HepG2 (cell line): Measurements from ENCODE around the gene SH3D21. TPM values are rescaled to one million over a fixed set of nuclear protein-coding genes. Genes with fewer than 3 reads are reported as not detected.

Source experiments
- AHDC1 ChIP-seq: sonication (generic); formaldehyde crosslinking; IDR thresholded peaks from 2 replicates; pipeline ENCODE4 v1.5.1; 2020; ENCODE audit warnings: mild to moderate bottlenecking, missing genetic modification reagents, borderline replicate concordance
- ATAD3A ChIP-seq: sonication (generic); formaldehyde crosslinking; IDR thresholded peaks from 2 replicates; pipeline ENCODE4 v1.4.0; 2020; ENCODE audit warnings: missing genetic modification reagents
- CBX1 ChIP-seq: IDR thresholded peaks from one replicate; pipeline ENCODE4 v1.6.1; 2016; ENCODE audit warnings: antibody characterized with exemption, low read depth
- HINFP ChIP-seq: sonication (generic); formaldehyde crosslinking; IDR thresholded peaks from 2 replicates; pipeline ENCODE4 v1.4.0; 2020; ENCODE audit warnings: low read depth, mild to moderate bottlenecking, missing genetic modification reagents
- IRF2 ChIP-seq: IDR thresholded peaks from 2 replicates; pipeline ENCODE4 v1.6.1; 2018; ENCODE audit warnings: missing genetic modification reagents, missing compliant biosample characterization
- JUN ChIP-seq: sonication (generic); formaldehyde crosslinking; IDR thresholded peaks from 2 replicates; pipeline ENCODE4 v1.4.0; 2020; ENCODE audit warnings: mild to moderate bottlenecking, missing genetic modification reagents
- KDM6A ChIP-seq: IDR thresholded peaks from 2 replicates; pipeline ENCODE4 v1.6.1; 2016; ENCODE audit warnings: low read depth
- MXD3 ChIP-seq: IDR thresholded peaks from 2 replicates; pipeline ENCODE4 v1.6.1; 2016; ENCODE audit warnings: mild to moderate bottlenecking, missing biosample characterization, missing genetic modification reagents
- REXO4 ChIP-seq: sonication (generic); formaldehyde crosslinking; IDR thresholded peaks from 2 replicates; pipeline ENCODE4 v1.8.0; 2022; ENCODE audit warnings: missing genetic modification reagents, mild to moderate bottlenecking, borderline replicate concordance
- RFX5 ChIP-seq: IDR thresholded peaks from 2 replicates; pipeline ENCODE4 v1.6.1; 2011; ENCODE audit warnings: low read depth, low read length, improper control_type of control experiment
- SOX13 ChIP-seq, 3 experiments: fragments of 450-650 bp in 1 of 3; sonication (generic) in 1 of 3; formaldehyde crosslinking in 1 of 3; IDR thresholded peaks in 2 of 3; conservative IDR thresholded peaks in 1 of 3; 2 replicates each; pipeline versions ENCODE4 v1.5.0 to v1.6.1; 2016 to 2020; ENCODE audit warnings: antibody characterized with exemption in 1 of 3, mild to moderate bottlenecking in 1 of 3, missing compliant biosample characterization in 1 of 3, missing genetic modification reagents in 1 of 3, moderate library complexity in 1 of 3
- SYNCRIP ChIP-seq: fragments of 200-400 bp; formaldehyde crosslinking; IDR thresholded peaks from 2 replicates; pipeline ENCODE4 v1.6.1; 2018; ENCODE audit warnings: mild to moderate bottlenecking, low read depth, low read length; ENCODE audit not compliant: insufficient read depth
- TMF1 ChIP-seq: sonication (generic); formaldehyde crosslinking; IDR thresholded peaks from 2 replicates; pipeline ENCODE4 v1.8.1; 2022; ENCODE audit warnings: low read depth, missing genetic modification reagents
- ZBTB49 ChIP-seq: sonication (generic); formaldehyde crosslinking; IDR thresholded peaks from 2 replicates; pipeline ENCODE4 v1.4.0; 2020; ENCODE audit warnings: missing genetic modification reagents, borderline replicate concordance
- ZBTB7A ChIP-seq: sonication (generic); formaldehyde crosslinking; IDR thresholded peaks from 2 replicates; pipeline ENCODE4 v1.8.0; 2022; ENCODE audit warnings: mild to moderate bottlenecking, missing genetic modification reagents
- ZKSCAN5 ChIP-seq: sonication (generic); formaldehyde crosslinking; IDR thresholded peaks from 2 replicates; pipeline ENCODE4 v1.5.1; 2020; ENCODE audit warnings: mild to moderate bottlenecking, missing genetic modification reagents
- ZNF143 ChIP-seq: sonication (generic); formaldehyde crosslinking; IDR thresholded peaks from 2 replicates; pipeline ENCODE4 v1.4.0; 2020; ENCODE audit warnings: missing genetic modification reagents
- ZNF160 ChIP-seq: sonication (generic); formaldehyde crosslinking; IDR thresholded peaks from 2 replicates; pipeline ENCODE4 v1.8.0; 2022; ENCODE audit warnings: mild to moderate bottlenecking, inconsistent platforms, missing genetic modification reagents
- ZNF788 ChIP-seq: sonication (generic); formaldehyde crosslinking; IDR thresholded peaks from 2 replicates; pipeline ENCODE4 v1.5.0; 2020; ENCODE audit warnings: mild to moderate bottlenecking, missing genetic modification reagents, borderline replicate concordance
- ZNF878 ChIP-seq: sonication (generic); formaldehyde crosslinking; IDR thresholded peaks from 2 replicates; pipeline ENCODE4 v1.8.1; 2023; ENCODE audit warnings: mild to moderate bottlenecking, missing genetic modification reagents, moderate library complexity
- polyA plus RNA-seq, 8 experiments: library from polyadenylated mRNA; depleted of rRNA in 3 of 8; stranded (reverse) in 7 of 8; unstranded in 1 of 8; fragments of >200 nt; fragmentation: Illumina TruSeq in 4 of 8; extraction: Trizol in 4 of 8; gene quantifications; 2 replicates each; pipeline versions ENCODE4 v1.2.1 to v1.2.3, GENCODE V29; 2011 to 2016; ENCODE audit warnings: low read depth in 4 of 8, missing spikeins in 1 of 8, mixed read lengths in 1 of 8; ENCODE audit not compliant: insufficient read depth in 1 of 8
- total RNA-seq, 5 experiments: library from RNA; depleted of rRNA; stranded (reverse); fragments of >200 nt; fragmentation: Illumina TruSeq; extraction: Trizol; gene quantifications; 2 replicates each; pipeline ENCODE4 v1.2.3, GENCODE V29; 2016; ENCODE audit warnings: low read depth in 1 of 5

Gene SH3D21
- total and polyA plus RNA-seq, 2 of the 13 experiments (the other 11 are each of a cell fraction or from before 2014, with no cell fraction given) = 5.1 to 8.6 TPM

GRCh38 chr1:36324353-36324703 is 18.2 kb downstream of the SH3D21 start (continued):
- TF ChIP-seq ZNF143 (CRISPR knock-in tag) (no peak), ZNF160 (CRISPR knock-in tag) (no peak), JUN (CRISPR knock-in tag) (no peak), MXD3 (no peak), ZKSCAN5 (CRISPR knock-in tag) (no peak), TMF1 (CRISPR knock-in tag) (no peak), ZNF788 (CRISPR knock-in tag) (0 out of 2 replicates have a peak, but pooled peaks have one; percentile 61), ATAD3A (CRISPR knock-in tag) (no peak), ZBTB49 (no peak), SOX13 (IDR thresholded peaks at IDR 0.05) (no peak), SOX13 (CRISPR knock-in tag; conservative IDR thresholded peaks at IDR 0.05 in 1 of 2, IDR thresholded peaks at IDR 0.05 in 1 of 2) (no peak), CBX1 (no peak), ZNF878 (CRISPR knock-in tag) (no peak), KDM6A (no peak), REXO4 (CRISPR knock-in tag) (no peak), SYNCRIP (no peak), IRF2 (CRISPR knock-in tag) (peak; percentile 1; the same call in 1 of the 2 replicates), AHDC1 (CRISPR knock-in tag) (no peak), ZBTB7A (peak; percentile 34; the same call in 1 of the 2 replicates), RFX5 (no peak), HINFP (no peak)
